Keratinocyte (primary cell): Measurements from ENCODE around the gene MTNR1B. TPM values are rescaled to one million over a fixed set of nuclear protein-coding genes. Genes with fewer than 3 reads are reported as not detected.

ENCODE experiments used
- DNase-seq: peaks from one replicate; pipeline ENCODE4 v3.0.0-alpha.2; 2011; ENCODE audit warnings: low read depth, missing footprints, low spot score
- FAIRE-seq: peaks from 2 replicates; lab custom pipeline; 2011; peaks lifted over from hg19 to GRCh38; lab: Jason Lieb, UNC
- H2AFZ ChIP-seq: 2 replicates; pipeline ENCODE4 v1.6.0; 2012; ENCODE audit warnings: low read length, control low read depth, inconsistent platforms; ENCODE audit not compliant: control insufficient read depth
- H3K27ac ChIP-seq: 2 replicates; pipeline ENCODE4 v1.5.1; 2011; ENCODE audit warnings: low read length; ENCODE audit not compliant: control insufficient read depth, insufficient read depth
- H3K27me3 ChIP-seq: 3 replicates; pipeline ENCODE4 v1.6.0; 2011; ENCODE audit warnings: low read length; ENCODE audit not compliant: control insufficient read depth, insufficient read depth; ENCODE audit errors: extremely low read depth
- H3K36me3 ChIP-seq, 2 experiments: 2 replicates in 1 of 2; 3 replicates in 1 of 2; pipeline ENCODE4 v1.5.1; 2011; ENCODE audit warnings: low read length in 2 of 2, mild to moderate bottlenecking in 1 of 2; ENCODE audit not compliant: control insufficient read depth in 2 of 2, insufficient read depth in 2 of 2; ENCODE audit errors: extremely low read depth in 1 of 2
- H3K4me1 ChIP-seq: 3 replicates; pipeline ENCODE4 v1.5.1; 2011; ENCODE audit warnings: low read length; ENCODE audit not compliant: control insufficient read depth, insufficient read depth; ENCODE audit errors: extremely low read depth
- H3K4me2 ChIP-seq: 3 replicates; pipeline ENCODE4 v1.6.0; 2011; ENCODE audit warnings: low read depth, low read length; ENCODE audit not compliant: control insufficient read depth, insufficient read depth; ENCODE audit errors: extremely low read depth
- H3K4me3 ChIP-seq, 3 experiments: fragments of 200-600 bp in 1 of 3; sonication (generic) in 1 of 3; 2 replicates in 2 of 3; 3 replicates in 1 of 3; pipeline ENCODE4 v1.5.1; 2011 to 2016; ENCODE audit warnings: low read length in 3 of 3, mild to moderate bottlenecking in 3 of 3, control low read depth in 2 of 3, inconsistent platforms in 1 of 3, low read depth in 1 of 3, mixed read lengths in 1 of 3, mixed run types in 1 of 3, moderate library complexity in 1 of 3; ENCODE audit not compliant: control insufficient read depth in 2 of 3, insufficient read depth in 2 of 3; ENCODE audit errors: extremely low read depth in 1 of 3
- H3K79me2 ChIP-seq: 2 replicates; pipeline ENCODE4 v1.6.0; 2012; ENCODE audit warnings: low read length; ENCODE audit not compliant: control insufficient read depth, insufficient read depth
- H3K9ac ChIP-seq: 3 replicates; pipeline ENCODE4 v1.6.0; 2011; ENCODE audit warnings: low read length; ENCODE audit not compliant: control insufficient read depth, insufficient read depth; ENCODE audit errors: extremely low read depth
- H3K9me1 ChIP-seq: 3 replicates; pipeline ENCODE4 v1.6.0; 2011; ENCODE audit warnings: low read length; ENCODE audit not compliant: control insufficient read depth, insufficient read depth; ENCODE audit errors: extremely low read depth
- H3K9me3 ChIP-seq: 2 replicates; pipeline ENCODE4 v1.5.1; 2012; ENCODE audit warnings: low read depth, low read length; ENCODE audit not compliant: control insufficient read depth
- H4K20me1 ChIP-seq: 3 replicates; pipeline ENCODE4 v1.6.0; 2011; ENCODE audit warnings: low read length; ENCODE audit not compliant: control insufficient read depth, insufficient read depth; ENCODE audit errors: extremely low read depth
- CTCF ChIP-seq, 3 experiments: IDR thresholded peaks in 1 of 3; conservative IDR thresholded peaks in 1 of 3; optimal IDR thresholded peaks in 1 of 3; 2 replicates in 2 of 3; 3 replicates in 1 of 3; pipeline versions ENCODE3 to v1.5.1; 2011; ENCODE audit warnings: low read length in 3 of 3, mild to moderate bottlenecking in 3 of 3, moderate library complexity in 2 of 3, control low read depth in 1 of 3, inconsistent platforms in 1 of 3; ENCODE audit not compliant: insufficient read depth in 2 of 3; ENCODE audit errors: extremely low read depth in 1 of 3
- EZH2 ChIP-seq: IDR thresholded peaks from one replicate; pipeline ENCODE4 v1.6.1; 2012; ENCODE audit warnings: inconsistent platforms, mild to moderate bottlenecking, low read length, moderate library complexity
- dilution Hi-C: fragments of 300-500 bp; cut with MboI; formaldehyde crosslinking; loops from one replicate; pipeline ENCODE4 v1.7.0; 2020; ENCODE audit warnings: low sequenced_read_pairs; ENCODE audit not compliant: extremely low pct_ligation_motif_present
- polyA plus RNA-seq, 5 experiments: library from polyadenylated mRNA; depleted of rRNA in 3 of 5; stranded (reverse) in 3 of 5; stranded (forward) in 1 of 5; unstranded in 1 of 5; fragments of >200 nt; gene quantifications; 1 replicate in 1 of 5; 2 replicates in 3 of 5; 3 replicates in 1 of 5; pipeline versions ENCODE4 v1.2.1 to v1.2.3, GENCODE V29; 2011 to 2012; ENCODE audit warnings: missing spikeins in 2 of 5, low read depth in 1 of 5, low replicate concordance in 1 of 5
- small RNA-seq, 3 experiments: library from RNA; depleted of rRNA; stranded (forward); fragments of <200 nt; gene quantifications; one replicate each; pipeline ENCODE3, GENCODE V24; 2012; ENCODE audit warnings: low read depth in 3 of 3, low replicate concordance in 1 of 3; ENCODE audit not compliant: insufficient read length in 3 of 3

MTNR1B gene
- polyA plus RNA-seq, 1 donor (not counting 4 experiments of a cell fraction or from before 2014, with no cell fraction given) = not detected

- no peak for TF ChIP-seq EZH2
- no peak for TF ChIP-seq CTCF (optimal IDR thresholded peaks at IDR 0.05 in 1 of 3, IDR thresholded peaks at IDR 0.05 in 1 of 3, conservative IDR thresholded peaks at IDR 0.05 in 1 of 3; ENCODE audit: extremely low read depth in 1 of 3, insufficient read depth in 2 of 3, low read length in 3 of 3)
- H3K4me3 ChIP-seq = no peak overlapping the region
- no peaks in the 10 kb centered on the region for H3K9me3 ChIP-seq
- dilution Hi-C loops = no loop called here
- H3K36me3 ChIP-seq = no peaks in the 10 kb centered on the region
- H3K27me3 ChIP-seq = no peaks in the 10 kb centered on the region
- H2AFZ ChIP-seq = no peak overlapping the region
- peaks cover 21% of the 10 kb centered on the region for H3K4me1 ChIP-seq
- H3K4me2 ChIP-seq = no peak overlapping the region
- no peak overlapping the region for H3K9ac ChIP-seq
- H4K20me1 ChIP-seq = no peaks in the 10 kb centered on the region
- DNase-seq (no peak), FAIRE-seq (no peak)
- H3K9me1 ChIP-seq = no peaks in the 10 kb centered on the region
- H3K79me2 ChIP-seq = no peaks in the 10 kb centered on the region
- no peak overlapping the region for H3K27ac ChIP-seq
Measured at GRCh38 chr11:93028960-93029522, 59.6 kb downstream of the MTNR1B start.

- Histone ChIP-seq H3K27me3 (no peaks in the 10 kb centered on the region), H3K79me2 (no peaks in the 10 kb centered on the region), H4K20me1 (no peaks in the 10 kb centered on the region), H3K27ac (no peak overlapping the region), H3K4me3 (no peak overlapping the region), H3K4me1 (peaks cover 21% of the 10 kb centered on the region), H3K9ac (no peak overlapping the region), H3K36me3 (no peaks in the 10 kb centered on the region), H2AFZ (no peak overlapping the region), H3K4me2 (no peak overlapping the region), H3K9me3 (no peaks in the 10 kb centered on the region), H3K9me1 (no peaks in the 10 kb centered on the region)
- FAIRE-seq (no peak), DNase-seq (no peak)
- dilution Hi-C loops = no loop called here
- TF ChIP-seq EZH2 = no peak
- no peak for TF ChIP-seq CTCF (optimal IDR thresholded peaks at IDR 0.05 in 1 of 3, IDR thresholded peaks at IDR 0.05 in 1 of 3, conservative IDR thresholded peaks at IDR 0.05 in 1 of 3; ENCODE audit: extremely low read depth in 1 of 3, insufficient read depth in 2 of 3, low read length in 3 of 3)
Measured at GRCh38 chr11:93031386-93031785, 61.9 kb downstream of the MTNR1B start.

Small RNA genes lying within 50 kb of the gene (small RNA-seq; reads per million reads assigned to genes)
- 0 reads per million in 3 experiments for gene SNRPGP16

Other genes starting within 250 kb of the MTNR1B start
- 4.2 to 8.1 TPM (median 6.5 TPM) in 3 replicates for gene SLC36A4, start 228.3 kb downstream of the MTNR1B start, polyA plus RNA-seq